H9 (cell line): ENCODE results near the gene TENM3. TPM values are rescaled to one million over a fixed set of nuclear protein-coding genes. Genes with fewer than 3 reads are reported as not detected.
A peak's percentile ranks its signal among the peaks of the same experiment; 100 is the strongest.
"Not testable (repeated sequence)": the region's sequence is repeated elsewhere in the genome, so short reads cannot be mapped to it uniquely, and the experiment has no call there.

Experiments used
- DNase-seq: peaks from one replicate; pipeline ENCODE4 v3.0.0-alpha.2; 2017
- H2AFZ ChIP-seq: one replicate; pipeline ENCODE4 v1.6.1; 2013; ENCODE audit warnings: mild to moderate bottlenecking, low read length, control low read depth, moderate library complexity
- H2AK5ac ChIP-seq: 2 replicates; pipeline ENCODE4 v1.6.1; 2013; ENCODE audit warnings: low read length, control low read depth, mixed read lengths; ENCODE audit not compliant: insufficient read length
- H2BK120ac ChIP-seq: one replicate; pipeline ENCODE4 v1.6.1; 2013; ENCODE audit warnings: low read depth, mild to moderate bottlenecking, low read length, control low read depth, inconsistent platforms; ENCODE audit not compliant: poor library complexity, severe bottlenecking
- H2BK12ac ChIP-seq: 2 replicates; pipeline ENCODE4 v1.6.1; 2013; ENCODE audit warnings: low read length, control low read depth, mixed read lengths, low read depth; ENCODE audit not compliant: insufficient read length
- H2BK15ac ChIP-seq: 2 replicates; pipeline ENCODE4 v1.6.1; 2013; ENCODE audit warnings: low read depth, low read length, control low read depth
- H2BK20ac ChIP-seq: one replicate; pipeline ENCODE4 v1.6.1; 2013; ENCODE audit warnings: low read depth, mild to moderate bottlenecking, low read length, control low read depth, inconsistent platforms; ENCODE audit not compliant: poor library complexity, severe bottlenecking
- H2BK5ac ChIP-seq: 2 replicates; pipeline ENCODE4 v1.6.1; 2013; ENCODE audit warnings: low read length, control low read depth, mixed read lengths; ENCODE audit not compliant: insufficient read length
- H3K14ac ChIP-seq: 2 replicates; pipeline ENCODE4 v1.6.1; 2013; ENCODE audit warnings: low read length, control low read depth; ENCODE audit not compliant: insufficient read depth
- H3K18ac ChIP-seq: 2 replicates; pipeline ENCODE4 v1.6.1; 2013; ENCODE audit warnings: low read depth, mild to moderate bottlenecking, mixed read lengths, low read length, control low read depth; ENCODE audit not compliant: insufficient read length
- H3K23ac ChIP-seq: 2 replicates; pipeline ENCODE4 v1.6.1; 2013; ENCODE audit warnings: low read length, control low read depth, mixed read lengths, low read depth; ENCODE audit not compliant: insufficient read length
- H3K23me2 ChIP-seq: 2 replicates; pipeline ENCODE4 v1.6.1; 2013; ENCODE audit warnings: low read depth, mild to moderate bottlenecking, mixed read lengths, low read length, control low read depth; ENCODE audit not compliant: insufficient read length, poor library complexity, severe bottlenecking
- H3K27ac ChIP-seq: 2 replicates; pipeline ENCODE4 v1.5.1; 2013; ENCODE audit warnings: low read length, control low read depth, mixed read lengths, low read depth; ENCODE audit not compliant: insufficient read length
- H3K27me3 ChIP-seq: 2 replicates; pipeline ENCODE4 v1.6.1; 2013; ENCODE audit warnings: low read length, control low read depth, inconsistent platforms; ENCODE audit not compliant: insufficient read depth
- H3K4ac ChIP-seq: 2 replicates; pipeline ENCODE4 v1.6.1; 2013; ENCODE audit warnings: low read depth, mild to moderate bottlenecking, control low read depth, inconsistent platforms, low read length, moderate library complexity
- H3K4me1 ChIP-seq: 2 replicates; pipeline ENCODE4 v1.6.1; 2013; ENCODE audit warnings: low read length, control low read depth, inconsistent platforms; ENCODE audit not compliant: insufficient read depth
- H3K4me2 ChIP-seq: 2 replicates; pipeline ENCODE4 v1.6.1; 2013; ENCODE audit warnings: low read length, control low read depth, mixed read lengths; ENCODE audit not compliant: insufficient read length, insufficient read depth
- H3K56ac ChIP-seq: 2 replicates; pipeline ENCODE4 v1.6.1; 2013; ENCODE audit warnings: low read depth, mild to moderate bottlenecking, mixed read lengths, low read length, control low read depth; ENCODE audit not compliant: insufficient read length
- H3K79me1 ChIP-seq: 2 replicates; pipeline ENCODE4 v1.6.1; 2013; ENCODE audit warnings: low read depth, mild to moderate bottlenecking, moderate library complexity, low read length, control low read depth, inconsistent platforms; ENCODE audit not compliant: insufficient read depth, poor library complexity, severe bottlenecking
- H3K79me2 ChIP-seq: 2 replicates; pipeline ENCODE4 v1.6.1; 2013; ENCODE audit warnings: low read length, control low read depth, inconsistent platforms; ENCODE audit not compliant: insufficient read depth
- H3K9ac ChIP-seq: 2 replicates; pipeline ENCODE4 v1.6.1; 2013; ENCODE audit warnings: low read length, control low read depth, mixed read lengths; ENCODE audit not compliant: insufficient read length; ENCODE audit errors: extremely low read depth
- H3K9me3 ChIP-seq: one replicate; pipeline ENCODE4 v1.6.1; 2013; ENCODE audit warnings: low read depth, low read length, inconsistent platforms; ENCODE audit not compliant: control insufficient read depth
- H3T11ph ChIP-seq: one replicate; pipeline ENCODE4 v1.6.1; 2013; ENCODE audit warnings: mild to moderate bottlenecking, low read length, control low read depth, inconsistent platforms
- H4K20me1 ChIP-seq: one replicate; pipeline ENCODE4 v1.6.1; 2013; ENCODE audit not compliant: control insufficient read depth, insufficient read length, insufficient read depth
- H4K5ac ChIP-seq: 2 replicates; pipeline ENCODE4 v1.6.1; 2013; ENCODE audit warnings: low read depth, mild to moderate bottlenecking, mixed read lengths, low read length, control low read depth; ENCODE audit not compliant: insufficient read length
- H4K8ac ChIP-seq: replicated peaks from 2 replicates; pipeline ENCODE4 v1.6.1; 2013; ENCODE audit warnings: low read length, control low read depth, mixed read lengths, low read depth; ENCODE audit not compliant: insufficient read length
- H4K91ac ChIP-seq: 2 replicates; pipeline ENCODE4 v1.6.1; 2013; ENCODE audit warnings: low read depth, mild to moderate bottlenecking, moderate library complexity, mixed read lengths, low read length, control low read depth; ENCODE audit not compliant: insufficient read length
- H3K27ac Mint-ChIP-seq, 3 experiments: 2 replicates in 2 of 3; 3 replicates in 1 of 3; pipeline ENCODE4 v1.8.0; 2020 to 2021; ENCODE audit warnings: mixed read lengths in 3 of 3, mild to moderate bottlenecking in 1 of 3, moderate library complexity in 1 of 3
- H3K27me3 Mint-ChIP-seq: 2 replicates; pipeline ENCODE4 v1.8.0; 2021; ENCODE audit warnings: low read depth, mild to moderate bottlenecking, moderate library complexity, mixed read lengths
- H3K36me3 Mint-ChIP-seq, 3 experiments: 2 replicates in 2 of 3; 3 replicates in 1 of 3; pipeline ENCODE4 v1.8.0; 2020 to 2021; ENCODE audit warnings: low read depth in 3 of 3, mixed read lengths in 3 of 3; ENCODE audit not compliant: insufficient read depth in 1 of 3
- H3K4me1 Mint-ChIP-seq, 2 experiments: 2 replicates each; pipeline ENCODE4 v1.8.0; 2020; ENCODE audit warnings: mixed read lengths in 2 of 2
- H3K4me3 Mint-ChIP-seq, 2 experiments: 2 replicates in 1 of 2; 3 replicates in 1 of 2; pipeline ENCODE4 v1.8.0; 2020 to 2021; ENCODE audit warnings: mild to moderate bottlenecking in 2 of 2, mixed read lengths in 2 of 2, moderate library complexity in 1 of 2
- H3K9me3 Mint-ChIP-seq, 2 experiments: 2 replicates in 1 of 2; 3 replicates in 1 of 2; pipeline ENCODE4 v1.8.0; 2020; ENCODE audit warnings: mild to moderate bottlenecking in 2 of 2, mixed read lengths in 2 of 2, moderate library complexity in 1 of 2
- CTCF ChIP-seq: fragments of 200-600 bp; sonication (generic); conservative IDR thresholded peaks from 3 replicates; pipeline ENCODE4 v1.8.0; 2021; ENCODE audit warnings: antibody characterized with exemption, mild to moderate bottlenecking
- WGBS: extraction: QIAGEN DNeasy Blood & Tissue Kit; methylation state at CpG from one replicate; pipeline ENCODE4 v1.1.7; 2013; ENCODE audit warnings: missing lambda C conversion rate, low lambda C conversion rate, mixed read lengths; ENCODE audit not compliant: insufficient read length; ENCODE audit errors: extremely low coverage; 5-methylcytosine and 5-hydroxymethylcytosine counted together
- total RNA-seq: library from RNA; stranded (reverse); gene quantifications from 2 replicates; pipeline ENCODE4 v1.2.1, GENCODE V29; 2021

Gene TENM3
- total RNA-seq, 1 experiment from 2014 or later: 49.6 TPM

GRCh38 chr4:182240161-182241130 lies 2.8 kb upstream of the TENM3 start:
- Mint-ChIP-seq H3K9me3 (no peaks in the 10 kb centered on the region; a peak in 1 of 5 replicates), H3K27ac (peak overlapping the region in 1 of 3 experiments; percentile 63; a peak in 4 of 7 replicates), H3K27me3 (no peaks in the 10 kb centered on the region), H3K4me3 (no peak overlapping the region), H3K4me1 (peaks cover 36 to 46% of the 10 kb centered on the region in 2 experiments), H3K36me3 (peaks cover 0 to 10% (median 7%) of the 10 kb centered on the region in 3 experiments; a peak in 5 of 7 replicates)
- H2BK12ac ChIP-seq: no peak overlapping the region
- H3K79me1 ChIP-seq: no peaks in the 10 kb centered on the region
- H3K18ac ChIP-seq: no peak overlapping the region
- DNase-seq: no peak
- no CpG with 5 or more reads among the region's 18 CpGs for WGBS
- no peak overlapping the region for H2BK20ac ChIP-seq
- no peak overlapping the region for H3T11ph ChIP-seq
- no peak overlapping the region for H3K4me2 ChIP-seq
- peak overlapping the region; percentile 21 for H2AK5ac ChIP-seq
- no peak overlapping the region for H2AFZ ChIP-seq
- H3K23ac ChIP-seq: no peak overlapping the region
- no peak overlapping the region for H4K8ac ChIP-seq
- no peak overlapping the region for H3K4ac ChIP-seq
- no peak overlapping the region for H2BK5ac ChIP-seq
- no peak overlapping the region for H3K9ac ChIP-seq
- H3K56ac ChIP-seq: no peak overlapping the region
- H4K91ac ChIP-seq: no peak overlapping the region
- H2BK120ac ChIP-seq: no peak overlapping the region
- no peaks in the 10 kb centered on the region for H3K9me3 ChIP-seq
- no peak overlapping the region for H4K5ac ChIP-seq
- no peaks in the 10 kb centered on the region for H3K79me2 ChIP-seq
- H3K14ac ChIP-seq: no peak overlapping the region
- H3K27ac ChIP-seq: no peak overlapping the region
- peaks cover 13% of the 10 kb centered on the region; the same call in 1 of the 2 replicates for H3K4me1 ChIP-seq
- no peaks in the 10 kb centered on the region for H3K23me2 ChIP-seq
- no peak overlapping the region; the same call in 1 of the 2 replicates for H2BK15ac ChIP-seq
- no peaks in the 10 kb centered on the region for H3K27me3 ChIP-seq
- no peaks in the 10 kb centered on the region for H4K20me1 ChIP-seq
- TF ChIP-seq CTCF: no peak

- not testable (repeated sequence) for H4K5ac ChIP-seq, H3K79me1 ChIP-seq, DNase-seq, H3K4me3 Mint-ChIP-seq, H3K56ac ChIP-seq, H4K91ac ChIP-seq, H2AFZ ChIP-seq, H3K36me3 Mint-ChIP-seq, H3K9ac ChIP-seq, H3K9me3 ChIP-seq, H3K27ac Mint-ChIP-seq, H4K20me1 ChIP-seq, H3K18ac ChIP-seq, H3K9me3 Mint-ChIP-seq, H2BK120ac ChIP-seq, H3K27ac ChIP-seq, H3K27me3 ChIP-seq, H3K27me3 Mint-ChIP-seq, H2BK5ac ChIP-seq, H3K23ac ChIP-seq, H3T11ph ChIP-seq, H2BK12ac ChIP-seq, H3K14ac ChIP-seq, H3K4me2 ChIP-seq, H3K79me2 ChIP-seq, H2BK20ac ChIP-seq, H2BK15ac ChIP-seq, H3K23me2 ChIP-seq, H3K4ac ChIP-seq, H4K8ac ChIP-seq, H2AK5ac ChIP-seq
- H3K4me1 ChIP-seq: peaks cover 20% of the 10 kb centered on the region; the same call in 1 of the 2 replicates
- peaks cover 54 to 62% of the 10 kb centered on the region in 2 experiments for H3K4me1 Mint-ChIP-seq
- no CpG with 5 or more reads among the region's 4 CpGs for WGBS
Observed at GRCh38 chr4:182242260-182242659, 942 bp upstream of the TENM3 start.
